Type B pancreatic cell (in vitro differentiated cells): ENCODE results near the gene RNF144B. TPM values are rescaled to one million over a fixed set of nuclear protein-coding genes. Genes with fewer than 3 reads are reported as not detected.

Experiments
- DNase-seq: peaks from one replicate; pipeline ENCODE4 v3.0.0; 2021; ENCODE audit warnings: mixed read lengths; ENCODE audit not compliant: unreplicated experiment; ENCODE audit errors: extremely low spot score
- H3K27ac Mint-ChIP-seq: 2 replicates; pipeline ENCODE4 v1.8.0; 2021; ENCODE audit warnings: mild to moderate bottlenecking, mixed read lengths
- H3K27me3 Mint-ChIP-seq: 2 replicates; pipeline ENCODE4 v1.8.0; 2021; ENCODE audit warnings: mixed read lengths
- H3K36me3 Mint-ChIP-seq: 2 replicates; pipeline ENCODE4 v1.8.0; 2021; ENCODE audit warnings: mixed read lengths
- H3K4me1 Mint-ChIP-seq: one replicate; pipeline ENCODE4 v1.8.0; 2021; ENCODE audit warnings: mixed read lengths; ENCODE audit not compliant: unreplicated experiment
- H3K4me3 Mint-ChIP-seq: 2 replicates; pipeline ENCODE4 v1.8.0; 2021; ENCODE audit warnings: mild to moderate bottlenecking, mixed read lengths
- H3K9me3 Mint-ChIP-seq: 2 replicates; pipeline ENCODE4 v1.8.0; 2021; ENCODE audit warnings: mixed read lengths
- CTCF ChIP-seq: fragments of 200-600 bp; sonication (generic); conservative IDR thresholded peaks from 2 replicates; pipeline ENCODE4 v1.5.0; 2021; ENCODE audit warnings: antibody characterized with exemption, mild to moderate bottlenecking
- total RNA-seq: library from RNA; stranded (reverse); gene quantifications from 2 replicates; pipeline ENCODE4 v1.2.1, GENCODE V29; 2021; ENCODE audit warnings: low replicate concordance

Gene RNF144B
- total RNA-seq, 1 donor from 2014 or later, result 10.8 TPM

GRCh38 chr6:18469536-18469935, 82.4 kb downstream of the RNF144B start:
- Mint-ChIP-seq H3K27ac (no peak overlapping the region), H3K27me3 (no peaks in the 10 kb centered on the region), H3K9me3 (no peaks in the 10 kb centered on the region), H3K4me1 (no peaks in the 10 kb centered on the region), H3K4me3 (no peak overlapping the region), H3K36me3 (no peaks in the 10 kb centered on the region)
- TF ChIP-seq CTCF, result no peak
- no peak for DNase-seq

- Mint-ChIP-seq H3K4me1 (no peaks in the 10 kb centered on the region), H3K4me3 (no peak overlapping the region), H3K27ac (no peak overlapping the region), H3K9me3 (no peaks in the 10 kb centered on the region), H3K36me3 (no peaks in the 10 kb centered on the region), H3K27me3 (no peaks in the 10 kb centered on the region)
- no peak for DNase-seq
- TF ChIP-seq CTCF, result no peak
Measured at GRCh38 chr6:18471232-18471964, 84.2 kb downstream of the RNF144B start.

GRCh38 chr6:18472941-18473340, 85.8 kb downstream of the RNF144B start:
- peaks cover 7% of the 10 kb centered on the region for H3K4me1 Mint-ChIP-seq
- H3K27ac Mint-ChIP-seq, result no peak overlapping the region
- H3K9me3 Mint-ChIP-seq, result no peaks in the 10 kb centered on the region
- H3K4me3 Mint-ChIP-seq, result no peak overlapping the region
- no peak for TF ChIP-seq CTCF
- no peak for DNase-seq
- no peaks in the 10 kb centered on the region for H3K36me3 Mint-ChIP-seq
- no peaks in the 10 kb centered on the region for H3K27me3 Mint-ChIP-seq

GRCh38 chr6:18473755-18474154, 86.6 kb downstream of the RNF144B start:
- Mint-ChIP-seq H3K4me1 (peaks cover 9% of the 10 kb centered on the region), H3K27me3 (no peaks in the 10 kb centered on the region), H3K36me3 (no peaks in the 10 kb centered on the region), H3K27ac (no peak overlapping the region), H3K4me3 (no peak overlapping the region), H3K9me3 (no peaks in the 10 kb centered on the region)
- DNase-seq, result no peak
- TF ChIP-seq CTCF, result no peak

- H3K36me3 Mint-ChIP-seq, result no peaks in the 10 kb centered on the region
- peaks cover 9% of the 10 kb centered on the region for H3K4me1 Mint-ChIP-seq
- no peak for TF ChIP-seq CTCF
- no peak for DNase-seq
- no peaks in the 10 kb centered on the region for H3K27me3 Mint-ChIP-seq
- no peak overlapping the region for H3K27ac Mint-ChIP-seq
- no peak overlapping the region for H3K4me3 Mint-ChIP-seq
- no peaks in the 10 kb centered on the region for H3K9me3 Mint-ChIP-seq
Measured at GRCh38 chr6:18477301-18477941, 90.3 kb downstream of the RNF144B start.
